ENCODE measurements around the gene RNF212B.
A peak's percentile ranks its signal among the peaks of the same experiment; 100 is the strongest.
"Not testable (repeated sequence)": the region's sequence is repeated elsewhere in the genome, so short reads cannot be mapped to it uniquely, and the experiment has no call there.

RNF212B gene

DNA sequence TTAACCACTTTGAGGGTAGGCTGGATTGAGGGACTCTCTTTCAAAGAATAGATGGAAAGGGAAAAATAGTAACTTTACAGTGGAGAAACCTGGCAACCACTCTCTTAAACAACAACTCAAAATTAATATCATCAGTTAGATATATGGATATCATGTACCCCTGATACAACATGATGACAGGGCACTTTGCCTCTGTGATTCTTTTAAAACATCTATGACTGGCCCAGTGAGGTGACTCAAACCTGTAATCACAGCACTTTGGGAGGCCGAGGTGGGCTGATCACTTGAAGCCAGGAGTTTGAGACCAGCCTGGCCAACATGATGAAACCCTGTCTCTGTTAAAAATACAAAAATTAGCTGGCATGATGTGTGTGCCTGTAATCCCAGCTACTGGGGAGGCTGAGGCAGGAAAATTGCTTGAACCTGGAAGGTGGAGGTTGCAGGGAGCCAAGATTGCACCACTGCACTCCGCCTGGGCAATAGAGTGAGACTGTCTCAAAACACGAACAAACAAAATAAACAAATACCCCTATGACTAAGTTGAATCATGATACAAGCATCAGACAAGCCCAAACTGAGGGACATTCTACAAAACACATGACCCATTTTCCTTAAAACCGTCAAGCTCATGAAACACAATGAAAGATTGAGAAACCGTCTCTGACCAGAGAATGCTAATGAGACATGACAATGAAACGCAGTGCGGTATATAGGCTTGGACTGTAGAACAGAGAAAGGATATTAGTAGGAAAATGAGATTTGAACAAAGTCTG lies 27.9 kb upstream of the RNF212B start:
- TF ChIP-seq, protein P1, sequence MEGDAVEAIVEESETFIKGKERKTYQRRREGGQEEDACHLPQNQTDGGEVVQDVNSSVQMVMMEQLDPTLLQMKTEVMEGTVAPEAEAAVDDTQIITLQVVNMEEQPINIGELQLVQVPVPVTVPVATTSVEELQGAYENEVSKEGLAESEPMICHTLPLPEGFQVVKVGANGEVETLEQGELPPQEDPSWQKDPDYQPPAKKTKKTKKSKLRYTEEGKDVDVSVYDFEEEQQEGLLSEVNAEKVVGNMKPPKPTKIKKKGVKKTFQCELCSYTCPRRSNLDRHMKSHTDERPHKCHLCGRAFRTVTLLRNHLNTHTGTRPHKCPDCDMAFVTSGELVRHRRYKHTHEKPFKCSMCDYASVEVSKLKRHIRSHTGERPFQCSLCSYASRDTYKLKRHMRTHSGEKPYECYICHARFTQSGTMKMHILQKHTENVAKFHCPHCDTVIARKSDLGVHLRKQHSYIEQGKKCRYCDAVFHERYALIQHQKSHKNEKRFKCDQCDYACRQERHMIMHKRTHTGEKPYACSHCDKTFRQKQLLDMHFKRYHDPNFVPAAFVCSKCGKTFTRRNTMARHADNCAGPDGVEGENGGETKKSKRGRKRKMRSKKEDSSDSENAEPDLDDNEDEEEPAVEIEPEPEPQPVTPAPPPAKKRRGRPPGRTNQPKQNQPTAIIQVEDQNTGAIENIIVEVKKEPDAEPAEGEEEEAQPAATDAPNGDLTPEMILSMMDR (conservative IDR thresholded peaks at IDR 0.05; ENCODE audit: low read depth, low read length): no peak
- no peak overlapping the region for H3K27ac ChIP-seq
- H3K4me2 ChIP-seq: no peak overlapping the region
- H3K4me1 ChIP-seq (ENCODE audit: low read depth, poor library complexity, severe bottlenecking): no peaks in the 10 kb centered on the region
- no peaks in the 10 kb centered on the region for H3K79me2 ChIP-seq (ENCODE audit: insufficient read depth, low read depth)
- no peaks in the 10 kb centered on the region for H4K20me1 ChIP-seq (ENCODE audit: insufficient read depth)
- no peak overlapping the region for H3K9ac ChIP-seq
- no peak overlapping the region for H2AFZ ChIP-seq (ENCODE audit: low read depth)
- H3K27me3 ChIP-seq (ENCODE audit: insufficient read depth, low read depth): no peaks in the 10 kb centered on the region
- H3K36me3 ChIP-seq (ENCODE audit: insufficient read depth): no peaks in the 10 kb centered on the region
- no peak overlapping the region for H3K4me3 ChIP-seq (IDR thresholded peaks at IDR 0.05; ENCODE audit: insufficient read depth, low read depth, low read length)

DNA sequence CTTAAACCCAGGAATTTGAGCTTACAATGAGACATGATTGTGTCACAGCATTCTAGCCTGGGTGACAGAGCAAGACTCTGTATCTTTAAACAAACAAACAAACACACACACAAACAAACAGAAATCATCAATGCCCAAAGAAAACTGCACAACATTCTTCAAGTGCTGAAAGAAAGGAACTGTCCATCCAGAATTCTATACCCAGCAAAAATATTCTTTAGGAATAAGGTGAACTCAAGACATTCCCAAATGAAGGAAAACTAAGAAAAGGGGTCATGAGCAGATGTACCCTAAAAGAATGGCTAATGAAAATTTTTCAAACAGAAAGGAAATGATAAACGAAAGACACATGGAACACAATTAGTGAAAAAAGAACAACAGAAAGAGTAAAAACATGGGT lies 22.3 kb upstream of the RNF212B start:
- no peak overlapping the region for H3K9ac ChIP-seq
- TF ChIP-seq, protein P1 (conservative IDR thresholded peaks at IDR 0.05; ENCODE audit: low read depth, low read length): no peak
- H3K4me2 ChIP-seq: no peak overlapping the region
- no peak overlapping the region for H2AFZ ChIP-seq (ENCODE audit: low read depth)
- peaks cover 22% of the 10 kb centered on the region for H3K4me1 ChIP-seq (ENCODE audit: low read depth, poor library complexity, severe bottlenecking)
- H3K4me3 ChIP-seq (IDR thresholded peaks at IDR 0.05; ENCODE audit: insufficient read depth, low read depth, low read length): no peak overlapping the region
- H3K27me3 ChIP-seq (ENCODE audit: insufficient read depth, low read depth): no peaks in the 10 kb centered on the region
- no peaks in the 10 kb centered on the region for H3K79me2 ChIP-seq (ENCODE audit: insufficient read depth, low read depth)
- no peaks in the 10 kb centered on the region for H3K36me3 ChIP-seq (ENCODE audit: insufficient read depth)
- no peaks in the 10 kb centered on the region for H4K20me1 ChIP-seq (ENCODE audit: insufficient read depth)
- no peak overlapping the region for H3K27ac ChIP-seq

DNA sequence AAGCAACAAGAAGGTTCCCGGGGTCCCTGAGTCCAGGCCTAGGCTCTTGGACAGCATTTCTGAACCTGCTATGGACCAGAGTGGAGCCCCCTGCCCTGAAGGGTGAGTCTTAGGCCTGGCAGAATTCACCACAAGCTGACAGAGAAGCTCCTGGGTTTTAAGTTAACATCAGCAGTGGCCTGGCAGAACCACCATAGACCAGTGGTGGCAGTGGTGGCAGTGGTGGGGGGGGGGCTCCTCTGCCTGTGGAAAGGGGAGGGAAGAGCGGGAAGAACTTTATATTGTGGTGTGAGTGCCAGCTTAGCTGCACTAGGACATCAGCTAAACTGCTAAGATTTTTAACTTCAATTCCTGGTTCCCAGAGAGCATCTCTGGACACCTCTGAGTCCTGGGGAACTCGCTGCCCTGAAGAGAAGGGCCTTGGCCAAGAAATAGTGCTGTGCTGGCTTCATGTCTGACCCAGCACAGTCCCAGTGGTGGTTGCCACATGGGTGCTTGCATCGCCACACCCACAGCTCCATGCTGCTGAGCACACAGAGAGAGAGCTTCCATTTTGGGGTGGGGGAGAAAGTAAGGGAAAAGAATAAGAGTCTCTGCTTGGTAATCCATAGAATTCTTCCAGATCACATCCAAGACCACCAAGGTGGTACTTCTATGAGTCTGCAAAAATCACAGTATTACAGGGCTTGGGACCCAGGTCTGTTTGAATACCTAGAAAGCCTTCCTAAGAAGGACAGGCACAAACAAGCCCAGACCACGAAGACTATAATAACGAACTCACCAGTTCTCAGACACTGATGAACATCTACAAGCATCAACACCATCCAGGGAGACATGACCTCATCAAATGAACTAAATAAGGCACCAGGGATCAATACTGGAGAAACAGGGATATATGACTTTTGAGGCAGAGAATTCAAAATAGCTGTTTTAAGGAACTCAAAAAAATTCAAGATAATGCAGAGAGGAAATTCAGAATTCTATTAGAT lies 20.4 kb upstream of the RNF212B start:
- Histone ChIP-seq H3K27me3 (ENCODE audit: insufficient read depth, low read depth) (no peaks in the 10 kb centered on the region), H3K4me2 (peak overlapping the region; percentile 48), H3K79me2 (ENCODE audit: insufficient read depth, low read depth) (no peaks in the 10 kb centered on the region), H3K36me3 (ENCODE audit: insufficient read depth) (no peaks in the 10 kb centered on the region), H4K20me1 (ENCODE audit: insufficient read depth) (no peaks in the 10 kb centered on the region), H2AFZ (ENCODE audit: low read depth) (peak overlapping the region; percentile 30; the same call in 1 of the 2 replicates), H3K9ac (peak overlapping the region; percentile 20; the same call in 1 of the 2 replicates), H3K27ac (peak overlapping the region; percentile 74), H3K4me1 (ENCODE audit: low read depth, poor library complexity, severe bottlenecking) (peaks cover 22% of the 10 kb centered on the region), H3K4me3 (IDR thresholded peaks at IDR 0.05; ENCODE audit: insufficient read depth, low read depth, low read length) (no peak overlapping the region)
- TF ChIP-seq, protein P1 (conservative IDR thresholded peaks at IDR 0.05; ENCODE audit: low read depth, low read length): no peak

DNA sequence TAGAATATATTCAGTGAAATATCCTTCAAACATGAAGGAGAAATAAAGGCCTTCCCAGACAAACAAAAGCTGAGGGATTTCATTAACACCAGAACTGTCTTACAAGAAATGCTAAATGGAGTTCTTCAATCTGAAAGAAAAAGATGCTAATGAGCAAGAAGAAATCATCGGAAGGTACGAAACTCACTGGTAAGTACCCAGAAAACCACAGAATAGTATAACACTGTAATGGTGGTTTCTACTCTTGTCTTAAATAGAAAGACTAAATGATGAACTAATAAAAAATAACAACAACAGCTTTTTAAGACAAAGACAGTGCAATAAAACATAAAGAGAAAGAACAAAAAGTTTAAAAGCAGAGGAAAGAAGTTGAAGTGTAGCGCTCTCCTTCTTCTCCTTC lies 18.7 kb upstream of the RNF212B start:
- H3K4me3 ChIP-seq (IDR thresholded peaks at IDR 0.05; ENCODE audit: insufficient read depth, low read depth, low read length): no peak overlapping the region
- peak overlapping the region; percentile 38 for H2AFZ ChIP-seq (ENCODE audit: low read depth)
- TF ChIP-seq, protein P1 (conservative IDR thresholded peaks at IDR 0.05; ENCODE audit: low read depth, low read length): no peak
- H3K27me3 ChIP-seq (ENCODE audit: insufficient read depth, low read depth): no peaks in the 10 kb centered on the region
- peak overlapping the region; percentile 39 for H3K4me2 ChIP-seq
- peak overlapping the region; percentile 74 for H3K27ac ChIP-seq
- H4K20me1 ChIP-seq (ENCODE audit: insufficient read depth): no peaks in the 10 kb centered on the region
- H3K36me3 ChIP-seq (ENCODE audit: insufficient read depth): no peaks in the 10 kb centered on the region
- peaks cover 22% of the 10 kb centered on the region for H3K4me1 ChIP-seq (ENCODE audit: low read depth, poor library complexity, severe bottlenecking)
- no peaks in the 10 kb centered on the region for H3K79me2 ChIP-seq (ENCODE audit: insufficient read depth, low read depth)
- no peak overlapping the region for H3K9ac ChIP-seq

DNA sequence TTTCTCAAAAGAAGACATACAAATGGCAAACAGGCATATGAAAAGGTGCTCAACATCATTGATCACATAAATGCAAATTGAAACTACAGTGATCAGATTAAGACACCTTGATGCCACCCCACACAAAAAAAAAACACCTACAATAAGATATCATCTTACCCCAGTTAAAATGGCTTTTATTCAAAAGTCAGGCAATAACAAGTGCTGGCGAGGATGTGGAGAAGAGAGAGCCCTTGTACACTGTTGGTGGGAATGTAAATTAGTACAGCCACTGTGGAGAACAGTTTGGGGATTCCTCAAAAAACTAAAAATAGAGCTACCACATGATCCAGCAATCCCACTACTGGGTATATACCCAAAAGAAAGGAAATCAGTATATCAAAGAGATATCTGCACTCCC lies 12.8 kb upstream of the RNF212B start:
- H3K79me2 ChIP-seq (ENCODE audit: insufficient read depth, low read depth); H4K20me1 ChIP-seq (ENCODE audit: insufficient read depth); H3K27ac ChIP-seq; H2AFZ ChIP-seq (ENCODE audit: low read depth); H3K36me3 ChIP-seq (ENCODE audit: insufficient read depth); H3K4me1 ChIP-seq (ENCODE audit: low read depth, poor library complexity, severe bottlenecking); H3K27me3 ChIP-seq (ENCODE audit: insufficient read depth, low read depth); H3K9ac ChIP-seq; H3K4me2 ChIP-seq; H3K4me3 ChIP-seq (IDR thresholded peaks at IDR 0.05; ENCODE audit: insufficient read depth, low read depth, low read length): not testable (repeated sequence)
